ENCODE results near the gene CCDC90B.

GRCh38 chr11:83241291-83241946 lies 44.7 kb downstream of the CCDC90B start:
- TF ChIP-seq CTCF (conservative IDR thresholded peaks at IDR 0.05; ENCODE audit: low read depth, low read length), result peak; percentile 85
- TF ChIP-seq EZH2 (IDR thresholded peaks at IDR 0.05; ENCODE audit: borderline replicate concordance, low read depth, low read length, poor library complexity, severe bottlenecking), result no peak
